Right lobe of liver (tissue), 6 donors: Measurements from ENCODE around the gene ENOX2. TPM values are rescaled to one million over a fixed set of nuclear protein-coding genes. Genes with fewer than 3 reads are reported as not detected.
A peak's percentile ranks its signal among the peaks of the same experiment; 100 is the strongest.
"Not testable (repeated sequence)": the region's sequence is repeated elsewhere in the genome, so short reads cannot be mapped to it uniquely, and the experiment has no call there.

Source experiments
- ATAC-seq, 4 donors: fragments of 200-7000 bp; cut with Tn5 transposase; one replicate each; pipeline ENCODE4 v1.9.1; 2020; ENCODE audit warnings: mild to moderate bottlenecking in 4 of 4, moderate library complexity in 4 of 4
- DNase-seq, 3 donors: peaks; one replicate each; pipeline ENCODE4 v3.0.0-alpha.2; 2020
- H3K27ac ChIP-seq, 3 donors: fragments of 200-600 bp; one replicate each; pipeline ENCODE4 v1.8.0; 2022
- H3K27me3 ChIP-seq, 2 donors: fragments of 200-600 bp; one replicate each; pipeline ENCODE4 v1.8.0; 2022
- H3K36me3 ChIP-seq, 4 donors: fragments of 200-600 bp; sonication (generic) in 1 of 4; one replicate each; pipeline versions ENCODE4 v1.5.1 to v1.8.0; 2017 to 2022; ENCODE audit warnings: control low read depth in 1 of 4
- H3K4me1 ChIP-seq, 4 donors: fragments of 200-600 bp; sonication (generic) in 1 of 4; one replicate each; pipeline versions ENCODE4 v1.5.1 to v1.8.0; 2017 to 2022; ENCODE audit warnings: control low read depth in 1 of 4
- H3K4me3 ChIP-seq, 3 donors: fragments of 200-600 bp; one replicate each; pipeline ENCODE4 v1.8.0; 2022
- H3K9me3 ChIP-seq, 4 donors: fragments of 200-600 bp; sonication (generic) in 1 of 4; one replicate each; pipeline versions ENCODE4 v1.5.1 to v1.8.0; 2017 to 2022; ENCODE audit warnings: control low read depth in 1 of 4
- CTCF ChIP-seq, 4 donors: fragments of 200-600 bp in 3 of 4; fragments of 450-650 bp in 1 of 4; IDR thresholded peaks; one replicate each; pipeline versions ENCODE4 v1.5.1 to v1.8.0; 2016 to 2022; ENCODE audit warnings: antibody characterized with exemption in 4 of 4, mild to moderate bottlenecking in 2 of 4
- POLR2A ChIP-seq: fragments of 450-650 bp; IDR thresholded peaks from one replicate; pipeline ENCODE4 v1.6.1; 2017; ENCODE audit warnings: antibody characterized with exemption, mild to moderate bottlenecking
- WGBS: methylation state at CpG from one replicate; pipeline ENCODE4 v1.1.6; 2018; ENCODE audit warnings: low coverage, low lambda C conversion rate; ENCODE audit not compliant: insufficient coverage; ENCODE audit errors: missing lambda C conversion rate; 5-methylcytosine and 5-hydroxymethylcytosine counted together
- intact Hi-C, 2 donors: fragments of 100-400 bp; cut with DNase I; formaldehyde crosslinking; loops; one replicate each; pipeline versions ENCODE4 v1.11.2 to v1.14.1; 2022
- total RNA-seq, 6 experiments: library from RNA; depleted of rRNA in 2 of 6; stranded (reverse); fragments of >200 nt in 2 of 6; fragmentation: NEBNext Ultra II Directional in 3 of 6; extraction: Animal tissue kit (Norgen Biotek cat#: 25700) in 3 of 6; gene quantifications; one replicate each; pipeline versions ENCODE4 v1.1.0 to v1.2.4, GENCODE V29; 2016 to 2023
- donor health status: DM: no; HTN: yes; CAD: no.
- donor health status: DM: no; HTN: no; CAD: no.
- donor health status: DM: no; HTN: no; CAD: no.
- donor health status: DM: no; HTN: yes; CAD: no.
- donor health status: DM: no; HTN: yes; CAD: no.

Gene ENOX2
- total RNA-seq, 6 experiments from 2014 or later = 6.9 to 14.7 (median 10.8) TPM

GRCh38 chrX:130799393-130799792, 103.6 kb downstream of the ENOX2 start:
- no peaks in the 10 kb centered on the region for H3K36me3 ChIP-seq
- no peak overlapping the region for H3K27ac ChIP-seq
- TF ChIP-seq POLR2A (no peak), CTCF (IDR thresholded peaks at IDR 0.05) (no peak)
- no peaks in the 10 kb centered on the region for H3K9me3 ChIP-seq
- no peaks in the 10 kb centered on the region for H3K4me1 ChIP-seq
- no peaks in the 10 kb centered on the region for H3K27me3 ChIP-seq
- DNase-seq (no peak), ATAC-seq (no peak)
- no peak overlapping the region for H3K4me3 ChIP-seq
- intact Hi-C loops = no loop called here
- WGBS = 67% methylated on average over 1 of the region's 1 CpG

DNA sequence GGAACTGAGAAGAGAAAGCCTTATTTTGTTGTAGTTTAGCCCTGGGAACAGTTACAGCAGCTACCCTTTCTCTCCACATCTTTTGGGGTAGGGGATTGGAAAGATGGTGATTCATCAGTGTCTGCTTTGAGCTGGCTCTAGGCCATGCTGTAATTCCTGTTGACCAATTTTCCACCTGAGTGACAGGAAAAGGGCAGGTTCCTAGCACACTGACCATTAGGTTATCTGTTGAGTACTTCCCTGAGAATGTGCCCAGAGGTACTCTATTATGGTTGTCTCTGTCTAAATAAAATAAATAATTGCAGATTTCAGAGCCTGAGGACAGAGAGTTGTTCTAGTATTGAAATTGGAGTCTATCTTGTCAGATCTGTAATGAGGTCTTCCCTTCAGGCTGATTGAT, 109.0 kb downstream of the ENOX2 start:
- H3K4me3 ChIP-seq = no peak overlapping the region
- intact Hi-C loops = no loop called here

DNA sequence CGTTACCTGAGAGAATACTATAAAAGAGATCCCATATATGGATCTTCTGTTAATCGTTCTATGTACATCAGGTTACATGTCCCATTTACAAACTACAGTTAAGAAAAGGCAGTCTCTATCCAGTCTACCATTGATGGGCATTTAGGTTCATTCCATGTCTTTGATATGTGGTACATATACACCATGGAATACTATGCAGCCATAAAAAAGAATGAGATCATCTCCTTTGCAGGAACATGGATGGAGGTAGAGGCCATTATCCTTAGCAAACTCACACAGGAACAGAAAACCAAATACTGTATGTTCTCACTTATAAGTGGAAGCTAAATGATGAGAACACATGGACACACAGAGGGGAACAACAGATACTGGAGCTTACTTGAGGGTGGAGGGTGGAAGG, 111.1 kb downstream of the ENOX2 start:
- 100% methylated on average over 2 of the region's 2 CpGs for WGBS
- H3K27me3 ChIP-seq, intact Hi-C loops, H3K4me3 ChIP-seq, H3K36me3 ChIP-seq, H3K9me3 ChIP-seq, ATAC-seq, DNase-seq, H3K27ac ChIP-seq: not testable (repeated sequence)
- H3K4me1 ChIP-seq = peaks cover 0 to 15% (median 0%) of the 10 kb centered on the region in 4 donors

More for the DNA sequence above, 109.0 kb downstream of the ENOX2 start:
- TF ChIP-seq CTCF (IDR thresholded peaks at IDR 0.05) = no peak
- TF ChIP-seq POLR2A = no peak
- H3K36me3 ChIP-seq = no peaks in the 10 kb centered on the region
- H3K9me3 ChIP-seq = no peaks in the 10 kb centered on the region
- DNase-seq (no peak), ATAC-seq (peak in 3 of 4 donors; percentile 33 to 80 (median 34))
- H3K4me1 ChIP-seq = peaks cover 0 to 14% (median 0%) of the 10 kb centered on the region in 4 donors
- no peak overlapping the region for H3K27ac ChIP-seq
- H3K27me3 ChIP-seq = no peaks in the 10 kb centered on the region

- Histone ChIP-seq H3K4me1 (peaks cover 0 to 15% (median 0%) of the 10 kb centered on the region in 4 donors), H3K27ac (no peak overlapping the region), H3K9me3 (no peaks in the 10 kb centered on the region), H3K27me3 (no peaks in the 10 kb centered on the region), H3K4me3 (no peak overlapping the region), H3K36me3 (no peaks in the 10 kb centered on the region)
- DNase-seq = no peak
- TF ChIP-seq CTCF (IDR thresholded peaks at IDR 0.05) = no peak
- no peak for TF ChIP-seq POLR2A
- peak in 3 of 4 donors; percentile 38 to 67 (median 41) for ATAC-seq
- 60% methylated on average over 2 of the region's 2 CpGs for WGBS
- intact Hi-C loops = no loop called here
Observed at GRCh38 chrX:130789793-130790192, 113.2 kb downstream of the ENOX2 start.

DNA sequence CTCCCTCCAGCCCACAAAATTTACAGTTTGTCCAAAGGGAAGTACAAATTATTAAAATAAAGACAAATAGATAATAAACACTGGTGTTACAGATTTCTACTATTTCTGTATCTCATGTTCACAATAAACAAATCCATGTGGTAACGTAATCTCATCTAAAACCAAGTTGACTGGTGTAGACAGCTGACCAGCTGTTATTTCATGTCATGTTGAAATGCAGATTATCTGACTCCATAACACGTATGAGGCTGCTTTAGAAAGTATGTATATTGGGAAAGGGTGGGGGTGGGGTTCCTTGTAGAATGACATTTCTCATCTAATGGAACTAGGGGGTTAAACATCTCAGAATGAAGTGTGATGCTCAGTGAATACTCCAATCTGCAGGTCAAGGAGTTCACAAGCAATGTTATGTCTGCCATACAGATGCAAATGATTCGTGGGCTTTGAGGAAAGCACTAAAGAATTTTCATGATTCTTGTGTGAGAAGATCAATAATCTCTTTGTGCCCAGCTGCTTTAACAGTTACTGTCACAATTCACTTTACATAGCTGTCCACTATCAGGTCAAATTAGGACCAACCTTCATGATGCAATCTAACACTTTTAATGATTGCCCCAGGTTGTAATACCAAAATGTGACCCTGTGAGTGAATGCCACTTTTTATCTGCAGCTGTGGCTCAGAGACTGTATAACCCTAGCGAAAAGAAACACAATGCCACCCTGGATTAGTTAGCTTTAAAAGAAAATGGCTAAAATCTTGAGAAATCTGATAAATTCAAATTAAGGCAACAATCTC, 114.0 kb downstream of the ENOX2 start:
- 34% methylated on average over 4 of the region's 4 CpGs for WGBS

More for the DNA sequence above, 114.0 kb downstream of the ENOX2 start:
- Histone ChIP-seq H3K27ac (no peak overlapping the region), H3K4me3 (no peak overlapping the region), H3K4me1 (peaks cover 0 to 15% (median 0%) of the 10 kb centered on the region in 4 donors), H3K9me3 (no peaks in the 10 kb centered on the region), H3K36me3 (no peaks in the 10 kb centered on the region), H3K27me3 (no peaks in the 10 kb centered on the region)
- TF ChIP-seq POLR2A (no peak), CTCF (IDR thresholded peaks at IDR 0.05) (peak in 1 of 4 donors; percentile 14)
- ATAC-seq = peak; percentile 77 to 92 (median 84)
- no peak for DNase-seq
- intact Hi-C loops = no loop called here
